CD4-positive, alpha-beta T cell (primary cell): ENCODE measurements around the gene COG8. TPM values are rescaled to one million over a fixed set of nuclear protein-coding genes. Genes with fewer than 3 reads are reported as not detected.
"Not testable (repeated sequence)": the region's sequence is repeated elsewhere in the genome, so short reads cannot be mapped to it uniquely, and the experiment has no call there.

Experiments
- ATAC-seq: fragments of 200-7000 bp; cut with Tn5 transposase; one replicate; pipeline ENCODE4 v1.10.0; 2022; ENCODE audit warnings: mild to moderate bottlenecking; ENCODE audit not compliant: poor library complexity
- CTCF ChIA-PET: fragments of 350-600 bp; sonication (Branson Sonifier 250); formaldehyde crosslinking; loops from one replicate; lab custom pipeline; 2021; ENCODE audit warnings: antibody characterized with exemption, inconsistent platforms; lab: Charles Lee
- POLR2A ChIA-PET: fragments of 350-600 bp; sonication (Branson Sonifier 250); formaldehyde crosslinking; loops from one replicate; lab custom pipeline; 2021; ENCODE audit warnings: antibody characterized with exemption, inconsistent platforms; lab: Charles Lee
- DNase-seq, 14 experiments: peaks; one replicate each; pipeline ENCODE4 v3.0.0-alpha.2; 2013 to 2020; ENCODE audit warnings: mixed read lengths in 2 of 14
- H3K27ac ChIP-seq, 2 donors: one replicate each; pipeline versions ENCODE4 v1.5.1 to v1.7.0; 2013; ENCODE audit warnings: low read length in 2 of 2, low read depth in 1 of 2, mild to moderate bottlenecking in 1 of 2
- H3K27me3 ChIP-seq, 2 experiments: 1 replicate in 1 of 2; 2 replicates in 1 of 2; pipeline versions ENCODE4 v1.6.1 to v1.7.0; 2013; ENCODE audit warnings: low read length in 2 of 2, control low read depth in 1 of 2, mild to moderate bottlenecking in 1 of 2, moderate library complexity in 1 of 2; ENCODE audit not compliant: insufficient read depth in 2 of 2, control insufficient read depth in 1 of 2
- H3K36me3 ChIP-seq: one replicate; pipeline ENCODE4 v1.6.1; 2013; ENCODE audit warnings: low read length, control low read depth; ENCODE audit not compliant: insufficient read depth
- H3K4me1 ChIP-seq: one replicate; pipeline ENCODE4 v1.6.1; 2013; ENCODE audit warnings: low read length, control low read depth; ENCODE audit not compliant: insufficient read depth
- H3K4me3 ChIP-seq: one replicate; pipeline ENCODE4 v1.5.1; 2013; ENCODE audit warnings: mild to moderate bottlenecking, low read length, moderate library complexity
- H3K9me3 ChIP-seq, 2 experiments: 1 replicate in 1 of 2; 2 replicates in 1 of 2; pipeline versions ENCODE4 v1.6.1 to v1.7.0; 2013; ENCODE audit warnings: low read length in 2 of 2, mild to moderate bottlenecking in 2 of 2, control low read depth in 1 of 2, moderate library complexity in 1 of 2; ENCODE audit not compliant: control insufficient read depth in 1 of 2, insufficient read depth in 1 of 2
- H3K27ac Mint-ChIP-seq: one replicate; pipeline ENCODE4 v1.8.0; 2020; ENCODE audit warnings: mixed read lengths
- H3K27me3 Mint-ChIP-seq: one replicate; pipeline ENCODE4 v1.8.0; 2021; ENCODE audit warnings: mixed read lengths
- H3K36me3 Mint-ChIP-seq: one replicate; pipeline ENCODE4 v1.8.0; 2021; ENCODE audit warnings: low read depth, mixed read lengths
- H3K4me1 Mint-ChIP-seq: one replicate; pipeline ENCODE4 v1.8.0; 2021; ENCODE audit warnings: low read depth, mixed read lengths
- H3K4me3 Mint-ChIP-seq: one replicate; pipeline ENCODE4 v1.8.0; 2020; ENCODE audit warnings: mild to moderate bottlenecking, mixed read lengths
- H3K9me3 Mint-ChIP-seq: one replicate; pipeline ENCODE4 v1.8.0; 2020; ENCODE audit warnings: mixed read lengths
- intact Hi-C, 2 experiments: fragments of 100-400 bp; cut with DNase I in 1 of 2; cut with micrococcal nuclease in 1 of 2; formaldehyde crosslinking; loops; one replicate each; pipeline versions ENCODE4 v1.15.1 to v1.9.0; 2023 to 2025; cut with DNase I, micrococcal nuclease
- total RNA-seq, 174 experiments: library from RNA in 2 of 174; stranded (reverse) in 2 of 174; gene quantifications; one replicate each; pipeline ENCODE4 v1.2.3 and lab custom pipeline; 2021 to 2026
- TF ChIP-seq, protein P1 (sequence below): fragments of 200-600 bp; IDR thresholded peaks from one replicate; pipeline ENCODE4 v1.8.0; 2022; ENCODE audit warnings: antibody characterized with exemption, mild to moderate bottlenecking

COG8 gene
- total RNA-seq, 2 experiments from 2014 or later, result 18.4 to 19.3 TPM

GRCh38 chr16:69364088-69364487 is 24.7 kb upstream of the COG8 start:
- H3K9me3 Mint-ChIP-seq, result no peaks in the 10 kb centered on the region
- POLR2A ChIA-PET, result no interaction called here
- Histone ChIP-seq H3K36me3 (peaks cover 67% of the 10 kb centered on the region), H3K4me1 (no peaks in the 10 kb centered on the region), H3K27ac (no peak overlapping the region), H3K4me3 (no peak overlapping the region), H3K27me3 (no peaks in the 10 kb centered on the region), H3K9me3 (no peaks in the 10 kb centered on the region)
- no peak overlapping the region for H3K4me3 Mint-ChIP-seq
- DNase-seq (no peak), ATAC-seq (no peak)
- peaks cover 12% of the 10 kb centered on the region for H3K4me1 Mint-ChIP-seq
- intact Hi-C loops, result no loop called here
- CTCF ChIA-PET, result no interaction called here
- H3K27me3 Mint-ChIP-seq, result no peaks in the 10 kb centered on the region
- TF ChIP-seq, protein P1, sequence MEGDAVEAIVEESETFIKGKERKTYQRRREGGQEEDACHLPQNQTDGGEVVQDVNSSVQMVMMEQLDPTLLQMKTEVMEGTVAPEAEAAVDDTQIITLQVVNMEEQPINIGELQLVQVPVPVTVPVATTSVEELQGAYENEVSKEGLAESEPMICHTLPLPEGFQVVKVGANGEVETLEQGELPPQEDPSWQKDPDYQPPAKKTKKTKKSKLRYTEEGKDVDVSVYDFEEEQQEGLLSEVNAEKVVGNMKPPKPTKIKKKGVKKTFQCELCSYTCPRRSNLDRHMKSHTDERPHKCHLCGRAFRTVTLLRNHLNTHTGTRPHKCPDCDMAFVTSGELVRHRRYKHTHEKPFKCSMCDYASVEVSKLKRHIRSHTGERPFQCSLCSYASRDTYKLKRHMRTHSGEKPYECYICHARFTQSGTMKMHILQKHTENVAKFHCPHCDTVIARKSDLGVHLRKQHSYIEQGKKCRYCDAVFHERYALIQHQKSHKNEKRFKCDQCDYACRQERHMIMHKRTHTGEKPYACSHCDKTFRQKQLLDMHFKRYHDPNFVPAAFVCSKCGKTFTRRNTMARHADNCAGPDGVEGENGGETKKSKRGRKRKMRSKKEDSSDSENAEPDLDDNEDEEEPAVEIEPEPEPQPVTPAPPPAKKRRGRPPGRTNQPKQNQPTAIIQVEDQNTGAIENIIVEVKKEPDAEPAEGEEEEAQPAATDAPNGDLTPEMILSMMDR, result no peak
- H3K27ac Mint-ChIP-seq, result no peak overlapping the region
- H3K36me3 Mint-ChIP-seq, result peaks cover 77% of the 10 kb centered on the region

DNA sequence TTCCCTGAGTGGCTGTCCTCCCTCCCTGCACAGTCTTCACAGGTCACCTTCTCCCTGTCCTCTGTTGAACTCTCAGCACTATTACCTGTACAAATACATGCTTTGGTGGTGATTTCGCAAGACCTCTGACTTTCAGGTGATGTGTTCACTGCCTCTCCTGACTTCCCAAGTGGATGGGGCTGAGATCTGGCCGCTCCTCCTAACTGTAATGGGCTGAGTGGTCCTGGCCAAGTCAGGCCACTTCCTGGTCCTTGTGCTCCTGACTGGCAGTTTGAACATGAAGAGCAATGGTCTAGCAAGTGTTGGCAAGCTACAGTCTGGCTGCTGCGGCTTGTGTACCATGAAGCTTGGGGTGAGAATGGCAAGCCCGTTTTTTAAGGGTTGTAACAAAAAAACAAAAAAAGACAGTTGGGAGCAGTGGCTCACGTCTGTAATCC is 23.9 kb upstream of the COG8 start:
- H3K4me1 Mint-ChIP-seq, result peaks cover 12% of the 10 kb centered on the region
- ChIA-PET CTCF (no interaction called here), POLR2A (no interaction called here)
- H3K27me3 Mint-ChIP-seq, result no peaks in the 10 kb centered on the region
- ATAC-seq (no peak), DNase-seq (no peak)
- no peak overlapping the region for H3K4me3 Mint-ChIP-seq
- H3K9me3 Mint-ChIP-seq, result no peaks in the 10 kb centered on the region
- peaks cover 69% of the 10 kb centered on the region for H3K36me3 Mint-ChIP-seq
- no peaks in the 10 kb centered on the region for H3K4me1 ChIP-seq
- peaks cover 61% of the 10 kb centered on the region for H3K36me3 ChIP-seq
- H3K4me3 ChIP-seq, result no peak overlapping the region
- no peaks in the 10 kb centered on the region for H3K9me3 ChIP-seq
- H3K27ac Mint-ChIP-seq, result no peak overlapping the region
- no peak overlapping the region for H3K27ac ChIP-seq
- intact Hi-C loops, result no loop called here
- H3K27me3 ChIP-seq, result no peaks in the 10 kb centered on the region
- TF ChIP-seq, protein P1, result no peak

DNA sequence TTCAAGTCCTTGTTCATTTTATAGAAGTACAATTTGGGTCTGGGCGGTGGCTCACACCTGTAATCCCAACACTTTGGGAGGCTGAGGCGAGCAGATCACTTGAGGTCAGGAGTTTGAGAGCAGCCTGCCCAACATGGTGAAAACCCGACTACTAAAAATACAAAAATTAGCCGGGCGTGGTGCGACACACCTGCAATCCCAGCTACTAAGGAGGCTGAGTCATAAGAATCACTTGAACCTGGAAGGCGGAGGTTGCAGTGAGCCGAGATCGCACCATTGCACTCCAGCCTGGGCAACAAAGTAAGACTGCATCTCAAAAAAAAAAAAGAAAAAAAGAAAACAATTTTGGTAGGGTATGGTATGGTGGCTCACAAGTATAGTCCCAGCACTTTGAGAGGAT is 20.7 kb upstream of the COG8 start:
- H3K27ac Mint-ChIP-seq, H3K27ac ChIP-seq, H3K27me3 ChIP-seq, H3K4me1 Mint-ChIP-seq, DNase-seq, POLR2A ChIA-PET, H3K4me3 ChIP-seq, ATAC-seq, H3K27me3 Mint-ChIP-seq, CTCF ChIA-PET, H3K9me3 ChIP-seq, H3K9me3 Mint-ChIP-seq, H3K4me3 Mint-ChIP-seq, intact Hi-C loops, H3K4me1 ChIP-seq: not testable (repeated sequence)
- peaks cover 51% of the 10 kb centered on the region for H3K36me3 ChIP-seq
- peaks cover 57% of the 10 kb centered on the region for H3K36me3 Mint-ChIP-seq

- Histone ChIP-seq H3K4me1 (no peaks in the 10 kb centered on the region), H3K36me3 (peaks cover 32% of the 10 kb centered on the region), H3K27ac (no peak within 1 kb of the TSS), H3K9me3 (no peaks in the 10 kb centered on the region), H3K27me3 (no peaks in the 10 kb centered on the region), H3K4me3 (no peak within 1 kb of the TSS)
- POLR2A ChIA-PET, result no interaction called here
- H3K4me1 Mint-ChIP-seq, result no peaks in the 10 kb centered on the region
- CTCF ChIA-PET, result no interaction called here
- peaks cover 47% of the 10 kb centered on the region for H3K36me3 Mint-ChIP-seq
- no peak within 1 kb of the TSS for H3K27ac Mint-ChIP-seq
- intact Hi-C loops, result no loop called here
- ATAC-seq (no peak), DNase-seq (no peak)
- no peaks in the 10 kb centered on the region for H3K9me3 Mint-ChIP-seq
- no peaks in the 10 kb centered on the region for H3K27me3 Mint-ChIP-seq
- TF ChIP-seq, protein P1, result no peak
- no peak within 1 kb of the TSS for H3K4me3 Mint-ChIP-seq
Observed at GRCh38 chr16:69351309-69352027, 12.1 kb upstream of the COG8 start, which contains the start of gene TMED6. Gene TMED6 (minus strand): TSS chr16:69351786. CDS start chr16:69351753, 33 bp downstream.
